ENCODE results near the gene PHACTR1.
"Not testable (repeated sequence)": the region's sequence is repeated elsewhere in the genome, so short reads cannot be mapped to it uniquely, and the experiment has no call there.

Gene PHACTR1

DNA sequence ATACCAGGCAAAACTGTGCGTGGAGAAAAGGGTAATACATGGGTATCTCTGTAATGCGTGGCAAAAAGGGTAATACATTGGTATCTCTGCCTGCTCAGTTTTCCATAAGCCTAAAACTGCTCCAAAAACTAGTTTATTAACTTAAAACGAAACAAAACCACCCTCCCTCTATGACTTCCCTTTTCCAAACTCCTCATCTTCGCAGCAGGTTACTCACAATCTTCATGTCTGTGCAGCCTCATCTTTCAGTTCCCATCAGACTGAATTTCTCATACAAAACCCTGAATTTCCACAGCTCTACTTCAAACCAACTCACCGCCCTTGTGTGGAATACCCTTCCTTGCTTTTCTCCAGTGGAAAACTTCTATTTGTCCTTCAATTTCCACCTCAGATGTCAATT is 199.4 kb downstream of the PHACTR1 start:
- no peak for DNase-seq

DNA sequence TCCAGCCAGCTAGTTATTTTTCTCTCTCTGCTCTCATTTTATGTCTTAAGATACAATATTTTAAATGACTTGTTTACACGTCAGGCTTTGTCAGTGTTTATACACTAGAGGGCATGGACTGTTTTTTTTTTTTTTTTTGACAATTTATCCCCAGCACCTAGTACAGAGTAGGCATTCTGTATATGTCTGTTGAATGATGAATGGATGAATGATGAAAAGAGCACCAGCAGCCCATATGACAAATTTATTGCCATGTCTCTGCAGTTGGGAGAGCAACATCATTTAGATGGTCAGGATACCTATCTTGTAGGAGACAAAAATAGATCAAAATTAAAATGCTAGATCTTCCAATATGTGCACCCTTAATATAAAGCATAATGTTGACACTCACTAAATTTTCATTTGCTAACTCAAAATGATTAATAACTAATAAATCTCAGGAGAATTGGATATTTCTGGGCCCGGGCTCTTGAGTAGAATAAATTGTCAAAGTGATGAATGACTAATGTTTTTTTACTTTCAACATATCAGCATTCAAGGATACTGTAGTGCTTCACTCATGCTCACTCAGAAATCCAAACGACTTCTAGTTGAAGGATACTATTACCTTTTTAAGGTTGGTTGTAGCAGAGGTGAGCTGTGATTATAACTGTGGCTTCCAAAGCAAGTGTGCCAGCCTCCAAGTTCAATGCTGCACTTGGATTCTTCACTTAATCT is 200.0 kb downstream of the PHACTR1 start:
- DNase-seq: no peak

DNA sequence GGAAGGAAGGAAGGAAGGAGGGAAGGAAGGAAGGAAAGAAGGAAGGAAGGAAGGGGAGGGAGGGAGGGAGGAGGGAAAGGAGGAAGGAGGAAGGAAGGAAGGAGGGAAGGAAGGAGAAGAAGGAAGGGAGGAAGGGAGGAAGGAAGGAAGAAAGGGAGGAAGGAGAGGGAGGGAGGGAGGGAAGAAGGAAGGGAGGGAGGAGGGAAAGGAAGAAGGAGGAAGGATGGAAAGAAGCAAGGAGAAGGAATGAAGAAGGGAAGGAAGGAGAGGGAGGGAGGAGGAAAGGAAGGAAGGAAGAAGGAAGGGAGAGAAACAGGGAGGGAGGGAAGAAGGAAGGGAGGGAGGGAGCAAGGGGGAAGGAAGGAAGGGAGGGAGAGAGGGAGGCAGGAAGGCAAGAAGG is 204.9 kb downstream of the PHACTR1 start:
- DNase-seq: no peak

DNA sequence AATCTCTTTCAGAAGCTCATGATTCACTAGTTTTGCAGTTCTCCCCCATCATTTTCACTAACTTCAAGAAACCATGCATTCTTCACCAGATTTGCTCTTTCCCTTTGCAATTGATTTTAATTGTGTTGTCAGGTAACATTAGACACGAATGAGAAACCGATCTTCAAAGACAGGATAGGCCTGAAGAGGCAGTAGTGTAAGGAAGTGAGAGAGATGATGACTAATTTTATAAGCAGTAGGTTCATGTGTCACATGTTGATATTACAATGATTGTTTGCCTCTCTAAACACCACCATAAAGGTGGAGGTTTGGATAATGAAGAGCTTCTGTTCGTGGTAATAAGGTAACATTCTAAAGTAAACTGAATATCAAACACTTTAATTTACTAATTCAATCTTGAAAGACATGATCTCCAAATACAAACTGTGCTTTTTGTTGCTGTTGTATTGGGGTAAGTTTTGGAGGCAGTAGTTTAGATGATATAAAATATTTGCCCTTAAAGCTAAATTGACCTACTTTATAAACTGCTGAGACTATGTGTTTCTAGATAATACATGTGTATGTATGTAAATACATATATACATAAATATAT is 207.2 kb downstream of the PHACTR1 start:
- DNase-seq: no peak

DNA sequence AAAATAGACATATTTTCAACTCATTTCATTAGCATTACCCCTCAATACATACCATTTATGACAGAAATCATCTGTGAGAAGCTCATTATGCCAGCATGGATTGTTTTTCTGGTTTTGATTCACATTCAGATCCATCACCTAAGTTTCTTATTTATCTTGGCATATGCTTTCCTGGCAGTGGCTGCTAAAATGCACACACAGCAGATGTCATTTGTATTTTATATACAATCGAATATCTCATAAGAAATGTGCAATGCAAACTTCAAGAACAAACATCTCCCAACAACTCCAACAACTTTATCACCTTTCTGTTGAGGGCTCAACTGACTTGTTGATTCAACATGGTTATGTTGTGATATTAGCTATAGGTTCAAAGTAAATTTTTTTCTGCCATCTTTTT is 208.3 kb downstream of the PHACTR1 start:
- DNase-seq: no peak

DNA sequence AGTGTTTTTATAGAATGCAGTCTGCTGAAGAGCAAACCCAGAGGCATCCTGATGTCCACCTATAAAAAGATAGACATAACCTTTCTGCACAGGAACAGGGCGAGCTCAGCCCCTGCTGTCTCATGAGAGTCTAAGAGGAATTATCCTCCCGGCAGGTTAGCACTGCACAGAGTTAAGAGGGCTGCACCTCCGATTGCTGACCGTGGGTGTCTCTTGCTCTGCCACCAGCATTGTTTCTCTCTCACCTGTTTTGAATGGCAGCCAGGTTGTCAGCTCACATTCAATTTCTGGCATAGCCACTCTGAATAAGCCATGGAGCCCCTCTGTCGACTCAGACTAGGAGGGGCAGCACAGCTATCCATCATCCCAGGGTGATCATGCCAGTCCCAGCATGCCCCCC is 211.2 kb downstream of the PHACTR1 start:
- no peak for DNase-seq

DNA sequence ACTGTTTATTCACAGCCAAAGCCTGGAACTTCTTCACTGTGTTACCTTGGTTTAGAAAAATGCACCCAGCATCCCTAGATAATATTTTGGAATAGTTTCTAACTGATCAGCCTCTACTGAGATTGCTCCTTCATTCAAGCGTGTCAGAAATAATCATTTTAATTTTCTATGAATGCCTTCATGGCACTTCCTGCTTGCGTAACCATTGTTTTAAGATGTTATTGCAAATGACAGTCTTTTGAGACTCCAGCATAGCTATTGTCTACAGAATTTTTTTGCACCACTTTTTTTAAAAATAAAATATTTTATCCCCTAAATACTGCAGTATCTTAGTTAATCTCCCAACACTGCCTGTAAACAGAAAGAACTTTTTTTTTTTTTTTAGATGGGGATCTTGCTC is 213.1 kb downstream of the PHACTR1 start:
- DNase-seq: no peak

DNA sequence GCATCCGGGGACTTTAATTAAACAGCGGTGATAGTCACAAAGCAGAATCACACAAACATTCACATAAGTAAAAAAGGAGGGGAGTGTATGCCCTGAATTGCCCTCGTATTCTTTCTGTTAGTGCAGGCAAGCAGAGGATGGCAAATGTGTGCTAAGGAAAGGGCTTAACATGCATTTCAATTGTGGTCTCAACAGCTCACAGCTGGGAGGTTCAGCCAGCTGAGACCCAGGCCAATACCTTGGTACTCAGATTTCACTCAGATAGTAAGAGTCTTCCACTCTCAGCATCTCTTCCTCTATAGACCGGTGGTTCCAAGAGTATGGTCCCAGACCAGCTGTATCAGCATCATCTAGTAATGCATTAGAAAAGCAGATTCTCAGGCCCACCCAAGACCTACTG is 215.1 kb downstream of the PHACTR1 start:
- DNase-seq: no peak

DNA sequence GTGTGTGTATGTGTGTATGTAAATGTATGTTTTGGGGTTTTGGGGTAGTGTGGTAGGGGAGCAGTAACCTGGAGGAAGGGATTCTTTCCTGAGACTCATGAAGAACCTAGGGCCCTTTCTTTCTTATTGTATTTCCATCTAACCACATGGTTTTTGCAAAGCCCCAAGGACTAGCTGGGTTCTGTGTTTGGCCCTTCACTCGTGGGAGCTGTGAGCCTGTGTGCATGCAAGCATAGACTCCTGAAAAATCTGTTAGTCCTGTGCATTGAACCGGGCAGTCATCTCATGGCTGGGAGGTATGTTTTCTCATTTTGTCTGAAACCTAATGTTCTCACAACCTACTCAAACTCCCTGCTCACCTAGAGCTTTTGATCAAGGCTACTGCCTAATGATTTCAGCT is 219.1 kb downstream of the PHACTR1 start:
- no peak for DNase-seq

DNA sequence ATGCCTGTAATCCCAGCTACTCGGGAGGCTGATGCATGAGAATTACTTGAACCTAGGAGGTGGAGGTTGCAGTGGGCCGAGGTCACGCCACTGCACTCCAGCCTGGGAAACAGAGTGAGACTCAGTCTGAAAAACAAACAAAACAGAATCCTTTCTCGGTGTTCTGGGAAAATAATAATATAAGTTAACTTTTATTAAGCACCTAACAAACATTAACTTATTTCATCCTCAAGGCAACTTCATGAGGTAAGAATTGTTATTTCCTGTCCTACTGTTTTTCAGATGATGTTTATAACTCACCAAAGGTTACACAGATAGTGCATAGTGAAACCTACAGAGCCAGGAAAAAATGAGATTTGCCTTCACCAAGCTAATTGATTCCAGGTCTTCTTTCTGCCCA is 221.4 kb downstream of the PHACTR1 start:
- DNase-seq: no peak

DNA sequence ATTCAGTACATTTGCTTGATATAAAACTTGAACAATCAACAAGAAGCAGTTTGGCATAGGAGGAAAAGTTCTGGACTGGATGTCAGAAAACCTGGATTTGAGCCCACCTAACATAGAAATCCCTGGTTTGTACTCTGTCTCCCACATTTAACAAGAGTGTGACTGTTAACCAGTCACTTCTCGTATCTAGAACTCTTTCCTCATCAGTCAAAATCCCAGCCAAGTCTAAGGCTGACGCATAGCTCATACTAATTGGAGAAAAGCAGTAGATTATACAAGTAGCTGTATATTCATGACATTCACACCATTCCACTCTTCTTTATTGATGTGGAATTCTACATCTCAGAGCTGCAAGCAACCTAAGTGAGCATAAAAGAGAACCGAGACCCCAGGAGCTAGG is 222.7 kb downstream of the PHACTR1 start:
- DNase-seq: no peak

DNA sequence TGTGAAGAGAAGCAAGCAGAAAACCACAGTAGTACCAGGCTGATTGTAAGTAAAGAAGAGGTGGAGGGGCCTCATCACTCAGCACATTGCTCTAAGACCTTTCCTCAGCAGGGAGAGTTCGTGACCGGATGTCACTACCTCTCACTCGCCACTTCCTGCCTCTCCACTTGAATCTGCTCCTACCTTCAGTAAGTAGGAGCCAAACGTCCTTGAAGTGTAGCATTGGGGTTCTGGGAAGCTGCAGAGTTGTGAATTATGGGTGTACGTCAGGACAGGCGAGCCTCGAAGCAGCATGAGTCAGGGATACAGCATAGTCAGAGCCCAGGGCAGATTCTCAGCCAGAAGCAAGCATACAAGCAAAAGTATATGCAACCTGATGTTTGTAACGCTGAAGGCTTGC is 224.9 kb downstream of the PHACTR1 start:
- DNase-seq: no peak

DNA sequence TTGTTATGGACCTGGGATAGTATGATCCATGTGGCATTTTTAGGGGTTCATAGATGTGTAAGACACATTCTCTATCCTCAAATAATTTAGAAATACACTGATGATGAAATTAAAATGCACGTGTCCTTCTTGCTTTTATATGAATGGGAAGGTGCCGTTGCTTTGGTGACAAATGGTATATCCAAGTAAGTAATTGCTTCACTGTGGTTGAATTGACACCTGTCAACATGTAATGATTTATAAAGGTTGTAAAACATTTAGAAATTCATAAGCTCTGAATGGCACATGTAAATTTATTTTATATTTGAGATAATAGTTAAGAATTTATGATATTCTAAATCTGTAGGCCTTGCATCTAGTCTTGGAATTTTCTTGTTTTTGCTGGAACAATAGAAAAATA is 227.0 kb downstream of the PHACTR1 start:
- no peak for DNase-seq

DNA sequence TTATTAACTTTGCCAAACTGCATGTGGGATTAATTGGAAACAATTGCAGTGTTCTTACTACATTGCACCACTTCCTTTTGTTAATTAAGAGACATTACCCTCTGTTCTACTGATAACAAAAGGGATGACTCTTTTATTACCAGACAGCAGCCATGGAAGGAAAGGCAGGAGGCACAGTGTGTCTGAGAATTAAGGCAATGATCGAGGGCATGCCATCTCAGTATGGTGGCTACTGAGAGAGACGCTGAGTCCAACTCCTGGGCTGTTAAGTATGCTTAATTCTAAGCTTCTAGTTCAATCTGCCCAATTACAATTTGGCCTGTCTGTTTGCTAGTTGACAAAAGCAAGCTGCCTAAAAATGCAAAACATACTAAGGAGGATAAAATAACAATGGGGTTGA is 227.4 kb downstream of the PHACTR1 start:
- DNase-seq: no peak

DNA sequence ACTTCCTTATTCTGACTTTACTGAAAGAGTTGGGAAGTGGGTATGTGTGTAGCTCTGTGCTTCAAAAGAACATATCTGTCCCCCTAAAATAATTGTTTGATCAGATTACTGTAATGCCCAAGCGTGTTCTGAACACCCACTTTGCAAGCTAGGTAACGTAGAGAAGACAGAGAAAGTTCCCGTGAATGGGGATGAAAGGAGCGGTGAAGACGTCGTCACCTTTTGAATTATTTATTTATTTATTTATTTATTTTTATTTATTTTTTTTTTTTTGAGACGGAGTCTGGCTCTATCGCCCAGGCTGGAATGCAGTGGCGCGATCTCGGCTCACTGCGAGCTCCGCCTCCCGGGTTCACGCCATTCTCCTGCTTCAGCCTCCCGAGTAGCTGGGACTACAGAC is 228.0 kb downstream of the PHACTR1 start:
- DNase-seq: not testable (repeated sequence)

DNA sequence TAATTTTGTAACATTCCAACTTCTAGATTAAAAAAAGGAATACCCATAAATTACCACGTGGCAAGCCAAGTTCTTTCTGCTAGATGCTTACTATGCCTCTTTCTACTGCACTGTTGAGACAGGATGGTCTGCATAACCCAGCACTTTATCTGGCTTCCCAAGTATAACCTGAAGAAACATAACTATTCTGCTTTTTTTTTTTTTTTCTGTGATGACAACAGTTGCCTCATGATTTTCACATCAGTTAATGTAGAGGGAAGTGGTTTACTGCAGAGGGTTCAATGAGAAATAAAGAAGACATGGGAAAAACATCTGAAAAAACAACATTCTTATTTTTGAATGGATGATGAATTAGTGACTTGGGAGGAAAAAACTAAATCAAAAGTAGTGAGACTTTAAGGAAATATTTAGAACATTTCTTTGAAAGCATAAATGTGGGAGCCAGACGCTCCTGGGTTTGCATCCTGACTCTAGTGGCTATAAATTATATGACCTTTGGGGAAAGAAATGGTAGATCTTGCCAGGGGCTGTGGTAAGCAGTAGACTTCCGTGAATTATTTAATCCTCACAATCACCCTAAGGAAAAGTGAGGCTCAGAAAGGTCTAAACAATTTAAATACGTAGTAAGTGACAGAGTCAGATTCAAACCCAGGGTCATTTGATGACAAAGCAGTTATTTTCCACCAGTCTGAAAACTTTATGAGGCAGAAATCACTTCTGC is 230.7 kb downstream of the PHACTR1 start:
- no peak for DNase-seq

DNA sequence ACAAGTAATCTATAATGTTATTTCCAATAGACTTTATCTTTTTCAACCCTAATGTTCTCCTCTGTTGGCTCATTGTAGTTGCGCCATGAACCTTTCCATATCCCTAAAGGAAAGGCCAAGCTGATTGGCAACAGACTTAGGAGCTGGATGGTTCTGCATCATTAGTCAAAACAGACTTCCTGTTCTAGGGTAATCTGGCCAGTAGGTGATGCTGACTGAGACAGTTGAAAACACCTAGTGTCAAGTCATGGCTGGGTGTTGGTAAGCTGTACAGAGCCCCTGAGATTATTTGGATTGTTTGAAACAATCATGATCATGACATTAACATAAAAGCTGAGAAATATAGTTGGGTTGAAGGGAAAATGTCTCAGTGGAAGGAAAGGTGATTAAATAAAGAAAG is 231.4 kb downstream of the PHACTR1 start:
- no peak for DNase-seq

DNA sequence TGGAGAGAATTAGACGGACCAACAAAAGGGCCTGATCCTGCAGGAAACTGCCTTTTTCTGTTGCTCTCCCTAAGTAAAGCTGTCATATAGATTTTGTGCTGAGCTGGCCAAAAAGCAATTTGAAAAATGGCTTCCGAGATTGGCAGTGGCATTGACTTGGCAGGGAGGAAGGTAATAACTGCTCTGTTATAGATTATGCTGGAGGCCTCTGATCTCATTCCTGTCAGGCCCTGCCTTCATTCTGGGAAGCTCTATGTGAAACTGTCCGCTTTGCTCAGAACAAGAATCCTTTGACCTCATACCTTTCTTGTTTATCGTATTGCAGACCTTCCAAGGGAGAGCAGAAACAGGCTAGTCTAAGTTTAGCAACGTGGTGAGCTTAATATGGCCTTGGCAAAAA is 234.4 kb downstream of the PHACTR1 start:
- no peak for DNase-seq

DNA sequence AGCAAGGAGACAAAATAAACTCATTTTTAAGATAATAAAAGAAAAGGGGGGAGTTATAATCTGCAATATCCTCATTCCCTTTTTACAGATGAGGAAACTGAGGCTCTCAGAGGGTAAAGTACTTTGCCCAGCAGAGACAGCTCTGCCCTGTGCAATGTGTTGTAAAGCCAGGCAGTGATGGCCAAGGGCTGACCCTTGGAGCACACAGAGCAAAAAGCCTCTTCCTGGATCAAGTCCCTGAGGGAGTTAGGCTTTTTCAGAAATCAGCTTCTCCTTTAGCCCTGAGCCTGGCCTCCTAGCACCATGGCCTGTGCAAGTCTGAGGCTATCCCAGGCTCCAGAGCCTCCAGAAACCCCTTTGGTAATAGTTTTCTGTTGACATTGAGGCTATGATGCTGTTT is 234.8 kb downstream of the PHACTR1 start:
- no peak for DNase-seq

DNA sequence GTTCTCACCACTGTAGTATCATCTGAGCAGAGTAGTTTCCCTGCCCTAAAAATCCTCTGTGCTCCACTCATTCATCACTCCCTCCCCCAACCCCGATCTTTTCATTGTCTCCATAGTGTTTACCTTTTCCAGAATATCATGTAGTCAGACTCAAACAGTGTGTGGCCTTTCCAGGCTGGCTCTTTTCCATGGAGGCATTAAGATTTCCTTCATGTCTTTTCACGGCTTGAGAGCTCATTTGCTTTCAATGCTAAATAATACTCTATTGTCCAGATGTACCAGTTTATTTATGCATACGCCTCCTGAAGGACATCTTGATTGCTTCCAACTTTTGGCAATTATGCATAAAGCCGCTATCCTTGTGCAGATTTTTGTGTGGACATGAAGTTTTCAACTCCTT is 235.8 kb downstream of the PHACTR1 start:
- DNase-seq: no peak

DNA sequence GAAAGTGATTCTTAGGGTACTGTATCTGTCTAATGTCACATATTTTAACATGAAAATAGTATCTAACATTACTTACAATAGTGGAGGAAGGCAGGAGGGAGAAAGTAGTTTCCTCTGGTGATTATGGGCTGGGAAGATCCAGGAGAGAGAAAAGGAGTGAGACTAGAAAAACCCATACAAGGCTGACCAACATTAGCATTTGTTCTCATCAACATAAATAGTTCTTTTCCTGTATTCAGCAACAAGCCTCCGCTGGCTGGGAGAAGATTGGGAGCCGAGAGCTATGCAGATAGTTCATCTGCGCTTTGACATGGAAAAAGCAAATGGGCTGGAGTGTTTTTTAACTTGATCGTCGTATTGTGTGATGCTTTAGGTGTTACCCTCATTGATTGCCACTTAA is 239.4 kb downstream of the PHACTR1 start:
- DNase-seq: no peak

DNA sequence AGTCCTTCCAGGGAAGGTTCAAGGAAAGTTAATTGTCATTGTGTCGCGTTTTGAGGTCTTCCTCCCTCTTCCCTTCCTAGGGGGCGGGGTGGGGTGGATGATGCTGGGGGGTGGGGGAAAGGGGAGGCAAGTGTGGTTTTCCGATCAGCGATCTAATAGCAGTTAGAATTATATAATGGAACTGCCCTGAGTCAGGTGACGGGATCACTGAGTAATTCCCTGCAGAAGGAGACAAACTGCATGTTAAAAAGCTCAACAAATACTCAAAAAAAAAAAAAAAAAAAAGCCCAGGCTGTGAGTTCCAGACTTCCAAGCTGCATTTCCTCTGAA is 240.4 kb downstream of the PHACTR1 start:
- no peak for DNase-seq

DNA sequence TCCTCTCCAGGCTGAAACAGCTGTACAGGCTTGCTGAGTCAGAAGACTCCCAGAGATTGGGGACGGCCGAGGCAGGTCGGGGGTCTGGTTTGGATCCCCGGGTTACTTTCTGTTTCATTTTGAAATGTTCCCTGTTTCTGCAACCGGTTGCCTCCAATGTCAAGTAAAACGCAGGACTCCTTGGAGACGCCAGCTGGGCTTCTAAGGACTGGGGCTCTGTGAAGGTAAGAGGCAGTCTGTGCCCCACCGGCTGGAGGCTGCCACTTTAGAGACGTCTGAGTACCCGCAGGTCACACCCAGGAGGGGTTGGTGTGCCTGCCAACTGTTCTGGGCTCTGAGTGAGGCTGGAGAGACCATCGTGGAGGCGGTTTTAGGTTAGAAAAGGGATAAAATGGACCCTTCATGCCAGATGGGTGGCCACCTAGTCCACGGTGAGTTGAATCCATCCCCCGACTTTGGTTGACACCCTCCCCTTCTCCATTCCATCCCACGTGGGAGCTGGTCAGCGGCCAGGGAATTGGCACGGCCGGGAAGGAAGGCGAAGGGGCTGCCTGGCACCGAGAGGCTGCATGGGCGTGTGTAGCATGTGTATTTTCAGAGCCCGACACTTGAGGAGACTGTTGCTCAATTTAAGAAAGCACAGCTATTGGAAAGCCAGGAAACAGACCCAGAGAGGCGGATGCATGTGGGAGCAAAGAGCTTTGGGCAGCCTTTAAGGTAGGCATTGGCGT is 240.9 kb downstream of the PHACTR1 start:
- peak; percentile 39 to 43 for DNase-seq

Measured in activated T-cell treated with anti-CD3 and anti-CD28 coated beads, Interleukin-2, amount 50 U/mL, for 48 hours (primary cell).